Smooth muscle cell (in vitro differentiated cells): ENCODE measurements around the gene APOB. TPM values are rescaled to one million over a fixed set of nuclear protein-coding genes. Genes with fewer than 3 reads are reported as not detected.

ENCODE experiments used
- DNase-seq: peaks from one replicate; lab custom pipeline; 2025; ENCODE audit not compliant: unreplicated experiment; lab: John Stamatoyannopoulos, UW
- H2AFZ ChIP-seq: fragments of 200-600 bp; sonication (generic); 2 replicates; pipeline ENCODE4 v1.6.0; 2016; ENCODE audit warnings: antibody characterized with exemption, low read depth, mild to moderate bottlenecking
- H3F3A ChIP-seq: fragments of 200-600 bp; sonication (generic); 2 replicates; pipeline ENCODE4 v1.6.0; 2017; ENCODE audit warnings: antibody characterized with exemption, low read depth
- H3K27ac ChIP-seq: fragments of 200-600 bp; sonication (generic); 2 replicates; pipeline ENCODE4 v1.5.1; 2016; ENCODE audit warnings: low read depth, mild to moderate bottlenecking
- H3K27me3 ChIP-seq: fragments of 200-600 bp; sonication (generic); 2 replicates; pipeline ENCODE4 v1.6.1; 2016; ENCODE audit warnings: low read depth, mild to moderate bottlenecking
- H3K36me3 ChIP-seq: fragments of 200-600 bp; sonication (generic); 2 replicates; pipeline ENCODE4 v1.5.1; 2016; ENCODE audit warnings: low read depth
- H3K4me1 ChIP-seq: fragments of 200-600 bp; sonication (generic); 2 replicates; pipeline ENCODE4 v1.5.1; 2016; ENCODE audit warnings: low read depth
- H3K4me2 ChIP-seq: fragments of 200-600 bp; sonication (generic); 2 replicates; pipeline ENCODE4 v1.6.0; 2016; ENCODE audit warnings: mild to moderate bottlenecking
- H3K4me3 ChIP-seq: fragments of 200-600 bp; sonication (generic); 2 replicates; pipeline ENCODE4 v1.5.1; 2016; ENCODE audit warnings: mild to moderate bottlenecking
- H3K79me2 ChIP-seq: fragments of 200-600 bp; sonication (generic); 2 replicates; pipeline ENCODE4 v1.6.0; 2016; ENCODE audit warnings: low read depth, mild to moderate bottlenecking
- H3K9ac ChIP-seq: fragments of 200-600 bp; sonication (generic); 2 replicates; pipeline ENCODE4 v1.6.0; 2016; ENCODE audit warnings: low read depth
- H3K9me3 ChIP-seq: fragments of 200-600 bp; sonication (generic); replicated peaks from 2 replicates; pipeline ENCODE4 v1.5.1; 2016; ENCODE audit warnings: low read depth
- H4K20me1 ChIP-seq: fragments of 200-600 bp; sonication (generic); 2 replicates; pipeline ENCODE4 v1.6.0; 2016; ENCODE audit warnings: low read depth
- CTCF ChIP-seq: fragments of 200-600 bp; sonication (generic); IDR thresholded peaks from 2 replicates; pipeline ENCODE4 v1.5.1; 2017; ENCODE audit warnings: borderline replicate concordance, mild to moderate bottlenecking, antibody characterized with exemption; ENCODE audit not compliant: insufficient read depth, poor library complexity, severe bottlenecking
- WGBS: methylation state at CpG from one replicate; pipeline ENCODE4 v1.1.7; 2016; ENCODE audit warnings: low lambda C conversion rate; 5-methylcytosine and 5-hydroxymethylcytosine counted together
- polyA plus RNA-seq: library from polyadenylated mRNA; unstranded; fragments of >200 nt; fragmentation: Nextera tagmentation; extraction: Ambion mirVana; gene quantifications from 2 replicates; pipeline ENCODE4 v1.2.1, GENCODE V29; 2016
- total RNA-seq: library from RNA; depleted of rRNA; stranded (reverse); fragments of >200 nt; gene quantifications from 2 replicates; pipeline ENCODE4 v1.2.3, GENCODE V29; 2014

The APOB gene
- total and polyA plus RNA-seq, 2 experiments from 2014 or later, result under 0.01 to 0.09 TPM

GRCh38 chr2:21047141-21048009 lies 3.5 kb upstream of the APOB start:
- Histone ChIP-seq H3K79me2 (no peaks in the 10 kb centered on the region), H3K4me2 (no peak overlapping the region), H3K4me3 (no peak overlapping the region), H4K20me1 (no peaks in the 10 kb centered on the region), H3K4me1 (peaks cover 6% of the 10 kb centered on the region), H3F3A (no peaks in the 10 kb centered on the region), H3K27ac (no peak overlapping the region), H3K9ac (no peak overlapping the region), H3K36me3 (no peaks in the 10 kb centered on the region), H2AFZ (no peak overlapping the region), H3K9me3 (no peaks in the 10 kb centered on the region), H3K27me3 (peaks cover 45% of the 10 kb centered on the region)
- TF ChIP-seq CTCF, result no peak
- 47% methylated on average over 8 of the region's 8 CpGs for WGBS
- DNase-seq, result no peak

DNA sequence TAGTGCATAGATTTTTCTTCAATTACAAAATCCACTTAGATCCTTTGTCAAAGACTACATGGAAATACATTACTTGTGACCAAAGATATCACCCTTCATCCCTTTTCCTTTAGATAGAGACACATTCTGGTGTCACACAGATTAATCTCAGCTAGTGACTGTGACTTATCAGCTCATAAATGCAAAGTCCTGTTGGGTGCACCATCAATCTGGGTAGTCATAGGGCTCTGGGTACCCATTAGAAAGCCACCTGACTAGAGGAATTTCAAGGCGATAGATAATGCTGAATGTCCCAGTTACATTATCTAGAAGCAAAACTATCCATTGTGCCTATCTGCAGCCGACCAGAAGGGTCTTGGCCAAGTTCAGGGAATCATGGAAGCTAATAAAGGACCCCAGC lies 2.6 kb upstream of the APOB start:
- no peak for TF ChIP-seq CTCF
- H3K4me1 ChIP-seq, result peaks cover 6% of the 10 kb centered on the region
- no peak overlapping the region for H2AFZ ChIP-seq
- WGBS, result 87% methylated on average over 2 of the region's 2 CpGs
- H3K27me3 ChIP-seq, result peaks cover 45% of the 10 kb centered on the region
- H3K4me3 ChIP-seq, result no peak overlapping the region
- no peak overlapping the region for H3K27ac ChIP-seq
- H3K9me3 ChIP-seq, result no peaks in the 10 kb centered on the region
- H3K79me2 ChIP-seq, result no peaks in the 10 kb centered on the region
- no peaks in the 10 kb centered on the region for H3F3A ChIP-seq
- no peaks in the 10 kb centered on the region for H4K20me1 ChIP-seq
- H3K36me3 ChIP-seq, result no peaks in the 10 kb centered on the region
- H3K9ac ChIP-seq, result no peak overlapping the region
- H3K4me2 ChIP-seq, result no peak overlapping the region
- no peak for DNase-seq

DNA sequence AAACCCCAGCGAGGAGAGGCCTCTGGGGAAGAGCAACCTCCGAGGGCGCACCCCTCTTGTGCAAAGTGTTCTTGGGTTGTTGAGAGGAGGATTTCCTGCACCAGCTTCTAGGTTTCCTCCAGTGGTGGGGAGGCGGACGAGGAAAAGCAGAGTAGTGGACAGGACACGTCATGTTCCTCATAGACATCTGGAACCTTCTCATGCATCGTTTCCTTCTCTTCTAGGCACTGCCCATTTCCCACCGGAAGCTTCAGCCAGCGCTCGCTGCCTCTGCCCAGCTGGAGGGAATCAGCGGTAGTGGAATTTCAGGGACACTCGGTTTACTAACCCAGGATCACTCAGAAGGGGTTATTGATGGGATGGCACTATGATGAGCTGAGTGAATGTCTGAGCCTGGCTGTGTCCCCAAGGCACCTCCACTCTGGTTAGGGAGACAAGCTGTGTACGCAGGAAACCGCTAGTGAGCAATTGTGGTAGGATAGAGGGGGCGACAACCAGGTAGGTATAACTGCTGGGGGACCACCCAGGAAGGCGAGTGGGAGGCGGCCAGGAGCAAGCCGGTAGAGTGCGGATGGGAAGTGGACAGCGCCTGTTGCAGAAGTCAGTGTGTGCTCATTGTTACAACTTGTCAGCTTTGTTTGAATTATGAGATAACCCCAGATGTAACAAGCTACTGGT lies 960 bp upstream of the APOB start:
- Histone ChIP-seq H3K4me2 (no peak overlapping the region), H3K4me1 (peaks cover 6% of the 10 kb centered on the region), H2AFZ (no peak overlapping the region), H3K9me3 (no peaks in the 10 kb centered on the region), H3K79me2 (no peaks in the 10 kb centered on the region), H3K27ac (no peak overlapping the region), H3K27me3 (peaks cover 45% of the 10 kb centered on the region), H3F3A (no peaks in the 10 kb centered on the region), H3K36me3 (no peaks in the 10 kb centered on the region), H3K9ac (no peak overlapping the region), H4K20me1 (no peaks in the 10 kb centered on the region), H3K4me3 (no peak overlapping the region)
- no peak for DNase-seq
- WGBS, result 86% methylated on average over 20 of the region's 20 CpGs
- no peak for TF ChIP-seq CTCF
